Spleen (tissue), 7 donors: ENCODE data around the gene TRIM65.

Source experiments
- CTCF ChIP-seq, 11 experiments: fragments of 200-600 bp in 7 of 11; fragments of 450-650 bp in 4 of 11; sonication (generic) in 4 of 11; IDR thresholded peaks in 8 of 11; conservative IDR thresholded peaks in 3 of 11; 1 replicate in 7 of 11; 2 replicates in 4 of 11; pipeline versions ENCODE4 v1.4.0 to v1.8.0; 2016 to 2021; ENCODE audit warnings: antibody characterized with exemption in 11 of 11, inconsistent platforms in 4 of 11, mild to moderate bottlenecking in 1 of 11
- POLR2A ChIP-seq, 3 donors: fragments of 450-650 bp; IDR thresholded peaks; one replicate each; pipeline ENCODE4 v1.5.1; 2017; ENCODE audit warnings: antibody characterized with exemption in 3 of 3, mild to moderate bottlenecking in 1 of 3
- POLR2AphosphoS5 ChIP-seq, 3 donors: sonication (generic); formaldehyde crosslinking; IDR thresholded peaks; one replicate each; pipeline ENCODE4 v1.5.1; 2017; ENCODE audit warnings: antibody characterized with exemption in 3 of 3
- donor health status: DM: no; HTN: no; CAD: no; lungs with moderate emphysema.
- donor health status: DM: no; HTN: no; CAD: no.
- donor health status: DM: no; HTN: no; CAD: no.

DNA sequence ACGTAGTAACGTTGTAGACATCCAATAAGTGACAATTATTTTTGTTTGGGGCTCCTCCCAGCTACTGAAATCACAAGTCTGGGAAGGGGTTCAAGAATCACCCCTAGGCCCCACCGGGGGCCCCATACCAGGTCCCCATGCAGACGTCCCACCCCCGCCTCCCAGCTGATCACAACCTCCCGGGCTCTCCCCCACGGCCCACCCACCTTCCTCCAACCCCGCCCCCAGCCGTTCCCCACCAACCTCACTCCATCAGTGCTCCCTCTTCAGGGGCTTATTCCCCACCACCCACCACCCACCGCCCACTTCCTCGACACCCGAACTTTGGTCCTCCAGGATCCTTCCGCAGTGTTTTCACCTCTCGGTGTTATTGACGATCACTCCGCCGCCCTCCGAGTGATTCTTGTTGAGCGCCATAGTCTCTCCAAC, 41.9 kb downstream of the TRIM65 start:
- TF ChIP-seq POLR2AphosphoS5 (IDR thresholded peaks at IDR 0.05) (no peak), CTCF (IDR thresholded peaks at IDR 0.05 in 8 of 11, conservative IDR thresholded peaks at IDR 0.05 in 3 of 11) (no peak), POLR2A (IDR thresholded peaks at IDR 0.05) (peak in 1 of 3 donors; percentile 79)
